Endothelial cell of umbilical vein (primary cell): ENCODE measurements around the gene FAM120B. TPM values are rescaled to one million over a fixed set of nuclear protein-coding genes. Genes with fewer than 3 reads are reported as not detected.

ENCODE experiments used
- BruUV-seq: library from RNA; stranded (reverse); fragments of 400-500 nt; replicated peaks from 2 replicates; lab custom pipeline; 2021; lab: Mats Ljungman, UMichigan
- CTCF ChIA-PET: fragments of 300-600, 350-600 bp; sonication (Branson Sonifier 250); formaldehyde crosslinking; loops from one replicate; lab custom pipeline; 2021; ENCODE audit warnings: antibody characterized with exemption, inconsistent platforms; lab: Charles Lee
- POLR2A ChIA-PET: fragments of 300-600, 350-600 bp; sonication (Branson Sonifier 250); formaldehyde crosslinking; loops from one replicate; lab custom pipeline; 2021; ENCODE audit warnings: antibody characterized with exemption, inconsistent platforms; lab: Charles Lee
- DNase-seq: peaks from one replicate; pipeline ENCODE4 v3.0.0-alpha.2; 2011; ENCODE audit warnings: low read depth, low spot score
- FAIRE-seq: peaks from 2 replicates; lab custom pipeline; 2011; peaks lifted over from hg19 to GRCh38; lab: Jason Lieb, UNC
- H2AFZ ChIP-seq: 2 replicates; pipeline ENCODE4 v1.6.0; 2012; ENCODE audit warnings: low read depth, low read length, control low read depth, inconsistent platforms
- H3K27ac ChIP-seq: 2 replicates; pipeline ENCODE4 v1.5.1; 2011; ENCODE audit warnings: low read depth, mild to moderate bottlenecking, control low read depth, low read length, moderate library complexity; ENCODE audit not compliant: insufficient read depth
- H3K27me3 ChIP-seq, 2 experiments: 2 replicates each; pipeline versions ENCODE4 v1.6.0 to v1.6.1; 2011; ENCODE audit warnings: low read length in 2 of 2, mixed read lengths in 1 of 2; ENCODE audit not compliant: control insufficient read depth in 2 of 2, insufficient read depth in 2 of 2
- H3K36me3 ChIP-seq, 2 experiments: 2 replicates in 1 of 2; 3 replicates in 1 of 2; pipeline ENCODE4 v1.5.1; 2011; ENCODE audit warnings: low read length in 2 of 2, mild to moderate bottlenecking in 1 of 2, moderate library complexity in 1 of 2; ENCODE audit not compliant: control insufficient read depth in 2 of 2, insufficient read depth in 2 of 2; ENCODE audit errors: extremely low read depth in 1 of 2
- H3K4me1 ChIP-seq: 3 replicates; pipeline ENCODE4 v1.5.1; 2011; ENCODE audit warnings: mild to moderate bottlenecking, low read length; ENCODE audit not compliant: control insufficient read depth, insufficient read depth; ENCODE audit errors: extremely low read depth
- H3K4me2 ChIP-seq: 2 replicates; pipeline ENCODE4 v1.6.1; 2011; ENCODE audit warnings: low read length, control low read depth, mixed read lengths; ENCODE audit not compliant: insufficient read depth
- H3K4me3 ChIP-seq, 3 experiments: fragments of 200-600 bp in 1 of 3; sonication (generic), shearing (Covaris generic) in 1 of 3; replicated peaks in 1 of 3; 2 replicates each; pipeline ENCODE4 v1.5.1; 2011 to 2016; ENCODE audit warnings: control low read depth in 3 of 3, low read length in 3 of 3, mild to moderate bottlenecking in 2 of 3, inconsistent platforms in 1 of 3, low read depth in 1 of 3, moderate library complexity in 1 of 3; ENCODE audit not compliant: insufficient read depth in 1 of 3
- H3K79me2 ChIP-seq: 2 replicates; pipeline ENCODE4 v1.6.0; 2012; ENCODE audit warnings: low read length, inconsistent platforms; ENCODE audit not compliant: control insufficient read depth, insufficient read depth
- H3K9ac ChIP-seq: replicated peaks from 2 replicates; pipeline ENCODE3; 2011; ENCODE audit warnings: low read length, control low read depth; ENCODE audit not compliant: insufficient read depth; ENCODE audit errors: extremely low read depth
- H3K9me1 ChIP-seq: replicated peaks from 3 replicates; pipeline ENCODE4 v1.6.0; 2011; ENCODE audit warnings: mild to moderate bottlenecking, low read length; ENCODE audit not compliant: control insufficient read depth, insufficient read depth; ENCODE audit errors: extremely low read depth
- H3K9me3 ChIP-seq: replicated peaks from 2 replicates; pipeline ENCODE4 v1.5.1; 2012; ENCODE audit warnings: low read length, inconsistent platforms; ENCODE audit not compliant: control insufficient read depth, insufficient read depth
- H4K20me1 ChIP-seq: replicated peaks from 2 replicates; pipeline ENCODE3; 2011; ENCODE audit warnings: mild to moderate bottlenecking, low read length; ENCODE audit not compliant: control insufficient read depth, insufficient read depth; ENCODE audit errors: extremely low read depth
- CTCF ChIP-seq, 2 donors: IDR thresholded peaks; 1 replicate in 1 of 2; 2 replicates in 1 of 2; pipeline ENCODE4 v1.5.1; 2011; ENCODE audit warnings: low read length in 2 of 2, mild to moderate bottlenecking in 2 of 2, moderate library complexity in 2 of 2, control low read depth in 1 of 2, inconsistent platforms in 1 of 2, low read depth in 1 of 2; ENCODE audit not compliant: insufficient read depth in 1 of 2; ENCODE audit errors: extremely low read depth in 1 of 2
- EZH2 ChIP-seq: IDR thresholded peaks from 2 replicates; pipeline ENCODE4 v1.6.1; 2012; ENCODE audit warnings: borderline replicate concordance, low read depth, mild to moderate bottlenecking, moderate library complexity, low read length, inconsistent platforms; ENCODE audit not compliant: severe bottlenecking
- FOS ChIP-seq: IDR thresholded peaks from 2 replicates; pipeline ENCODE4 v1.6.1; 2011; ENCODE audit warnings: mild to moderate bottlenecking, low read length, moderate library complexity, borderline replicate concordance; ENCODE audit not compliant: insufficient read depth
- GATA2 ChIP-seq: IDR thresholded peaks from 2 replicates; pipeline ENCODE4 v1.7.0; 2011; ENCODE audit warnings: low read depth, mild to moderate bottlenecking, moderate library complexity, mixed read lengths, low read length; ENCODE audit not compliant: insufficient read length, insufficient read depth
- JUN ChIP-seq: IDR thresholded peaks from 2 replicates; pipeline ENCODE4 v1.6.1; 2011; ENCODE audit warnings: borderline replicate concordance, low read depth; ENCODE audit not compliant: insufficient read length, insufficient read depth
- MAX ChIP-seq: IDR thresholded peaks from 2 replicates; pipeline ENCODE4 v1.6.1; 2011; ENCODE audit not compliant: insufficient read depth, insufficient read length
- MYC ChIP-seq: IDR thresholded peaks from one replicate; pipeline ENCODE4 v1.6.1; 2011; ENCODE audit warnings: mild to moderate bottlenecking, low read depth, low read length
- POLR2A ChIP-seq: IDR thresholded peaks from 2 replicates; pipeline ENCODE4 v1.6.1; 2012; ENCODE audit warnings: low read depth, mild to moderate bottlenecking, control low read depth, low read length
- POLR2AphosphoS5 ChIP-seq: IDR thresholded peaks from 2 replicates; pipeline ENCODE4 v1.6.1; 2012; ENCODE audit warnings: low read depth, mild to moderate bottlenecking, control low read depth, low read length, moderate library complexity; ENCODE audit not compliant: insufficient read depth
- dilution Hi-C: fragments of 300-500 bp; cut with MboI; formaldehyde crosslinking; loops from one replicate; pipeline ENCODE4 v1.15.0; 2019; ENCODE audit warnings: low sequenced_read_pairs; ENCODE audit not compliant: extremely low pct_ligation_motif_present
- intact Hi-C: fragments of 100-400 bp; cut with micrococcal nuclease; formaldehyde crosslinking; loops from one replicate; pipeline ENCODE4 v1.10.0; 2022
- polyA plus RNA-seq, 4 experiments: library from polyadenylated mRNA; depleted of rRNA in 3 of 4; stranded (reverse) in 3 of 4; unstranded in 1 of 4; fragments of >200 nt; gene quantifications; 2 replicates each; pipeline versions ENCODE4 v1.2.1 to v1.2.3, GENCODE V29; 2011 to 2012; ENCODE audit warnings: missing spikeins in 1 of 4
- total RNA-seq: library from RNA; stranded (reverse); gene quantifications from 2 replicates; pipeline ENCODE4 v1.2.3, GENCODE V29; 2021

Gene FAM120B
- total and polyA plus RNA-seq, 2 donors (not counting 3 experiments of a cell fraction or from before 2014, with no cell fraction given): 10.8 to 28.2 TPM

DNA sequence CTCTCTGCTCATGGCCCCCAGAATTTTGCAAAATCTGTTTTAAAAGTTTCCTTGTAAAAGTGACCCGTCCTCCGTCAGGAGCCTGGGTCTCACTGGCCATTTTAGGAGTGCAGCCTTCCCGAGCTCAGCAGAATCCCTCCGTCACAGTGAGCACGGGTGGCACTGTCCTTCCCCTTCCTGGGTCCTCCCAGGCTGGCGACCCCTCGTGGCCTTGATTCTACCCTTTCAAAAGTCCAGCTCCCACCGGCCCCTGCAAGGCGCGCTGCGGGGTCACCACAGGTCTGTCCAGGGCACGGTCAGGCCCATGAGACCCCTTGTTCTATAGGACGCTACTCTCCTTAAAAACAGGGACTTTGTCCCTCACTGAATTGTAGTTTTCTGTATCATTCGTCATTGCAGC lies 133.9 kb downstream of the FAM120B start:
- DNase-seq (no peak), FAIRE-seq (no peak)
- no peaks in the 10 kb centered on the region for H3K9me3 ChIP-seq
- H3K27me3 ChIP-seq: no peaks in the 10 kb centered on the region
- intact Hi-C loops: no loop called here
- H3K36me3 ChIP-seq: no peaks in the 10 kb centered on the region
- peaks cover 5% of the 10 kb centered on the region for H3K4me1 ChIP-seq
- no peak overlapping the region for H3K4me3 ChIP-seq
- H3K27ac ChIP-seq: no peak overlapping the region
- H3K9ac ChIP-seq: no peak overlapping the region
- no peak for TF ChIP-seq EZH2
- no peak for TF ChIP-seq GATA2
- TF ChIP-seq MAX: no peak
- no peak for TF ChIP-seq CTCF (IDR thresholded peaks at IDR 0.05; ENCODE audit: extremely low read depth in 1 of 2, insufficient read depth in 1 of 2, low read depth in 1 of 2, low read length in 2 of 2)
- no peak for TF ChIP-seq POLR2A
- TF ChIP-seq JUN: no peak
- no peak for TF ChIP-seq MYC
- no peak for TF ChIP-seq POLR2AphosphoS5
- no peak for TF ChIP-seq FOS
- H3K4me2 ChIP-seq: no peak overlapping the region
- dilution Hi-C loops: no loop called here
- H3K79me2 ChIP-seq: no peaks in the 10 kb centered on the region
- CTCF ChIA-PET: no interaction called here
- no peak overlapping the region for H2AFZ ChIP-seq
- POLR2A ChIA-PET: interaction anchor here (0.7 kb wide), 1 partner anchor 1274 kb away, joined by 6 read pairs; no protein-coding TSS in a partner anchor
- no peaks in the 10 kb centered on the region for H3K9me1 ChIP-seq
- H4K20me1 ChIP-seq: no peaks in the 10 kb centered on the region
- BruUV-seq: no TSS peak
